PC-9 (cell line): Measurements from ENCODE around the gene GIPC3.

ENCODE experiments used
- CTCF ChIP-seq: fragments of 200-600 bp; sonication (generic); conservative IDR thresholded peaks from 2 replicates; pipeline ENCODE4 v1.6.1; 2017; ENCODE audit warnings: mixed run types, antibody characterized with exemption, mild to moderate bottlenecking, moderate library complexity
- EZH2 ChIP-seq: fragments of 200-600 bp; sonication (generic); IDR thresholded peaks from 2 replicates; pipeline ENCODE4 v1.8.0; 2017; ENCODE audit warnings: antibody characterized with exemption, low read depth

DNA sequence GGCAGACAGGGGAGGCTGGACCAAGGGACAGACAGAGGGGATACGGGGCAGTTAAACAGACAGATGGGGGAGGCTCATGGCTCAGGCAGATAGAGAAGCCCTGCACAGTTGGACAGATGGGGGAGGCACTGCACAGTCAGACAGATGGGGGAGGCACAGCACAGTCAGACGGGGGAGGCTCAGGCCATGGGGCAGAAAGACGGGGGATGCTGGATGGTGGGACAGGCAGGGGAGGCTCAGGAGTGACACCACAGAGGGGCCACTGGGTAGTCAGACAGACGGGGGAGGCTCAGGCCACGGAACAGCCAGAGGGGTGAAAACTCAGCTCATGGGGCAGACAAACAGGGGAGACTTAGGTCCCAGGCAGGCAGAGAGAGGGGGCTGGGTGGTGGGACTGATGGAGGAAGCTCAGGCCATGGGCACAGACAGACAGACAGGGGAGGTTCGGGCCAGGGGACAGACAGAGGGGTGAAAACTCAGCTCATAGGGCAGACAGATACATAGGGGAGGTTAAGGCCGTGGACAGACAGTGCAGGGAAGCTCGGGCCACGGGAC is 28.8 kb upstream of the GIPC3 start:
- TF ChIP-seq CTCF (no peak), EZH2 (no peak)
